HG03175 (cell line): ENCODE data around the gene GLS2.
"Not testable (repeated sequence)": the region's sequence is repeated elsewhere in the genome, so short reads cannot be mapped to it uniquely, and the experiment has no call there.

Source experiments
- ATAC-seq: cut with Tn5 transposase; IDR thresholded peaks from one replicate; pipeline ENCODE4 v1.9.1; 2021; ENCODE audit warnings: mild to moderate bottlenecking, moderate library complexity; ENCODE audit not compliant: unreplicated experiment

GLS2 gene

DNA sequence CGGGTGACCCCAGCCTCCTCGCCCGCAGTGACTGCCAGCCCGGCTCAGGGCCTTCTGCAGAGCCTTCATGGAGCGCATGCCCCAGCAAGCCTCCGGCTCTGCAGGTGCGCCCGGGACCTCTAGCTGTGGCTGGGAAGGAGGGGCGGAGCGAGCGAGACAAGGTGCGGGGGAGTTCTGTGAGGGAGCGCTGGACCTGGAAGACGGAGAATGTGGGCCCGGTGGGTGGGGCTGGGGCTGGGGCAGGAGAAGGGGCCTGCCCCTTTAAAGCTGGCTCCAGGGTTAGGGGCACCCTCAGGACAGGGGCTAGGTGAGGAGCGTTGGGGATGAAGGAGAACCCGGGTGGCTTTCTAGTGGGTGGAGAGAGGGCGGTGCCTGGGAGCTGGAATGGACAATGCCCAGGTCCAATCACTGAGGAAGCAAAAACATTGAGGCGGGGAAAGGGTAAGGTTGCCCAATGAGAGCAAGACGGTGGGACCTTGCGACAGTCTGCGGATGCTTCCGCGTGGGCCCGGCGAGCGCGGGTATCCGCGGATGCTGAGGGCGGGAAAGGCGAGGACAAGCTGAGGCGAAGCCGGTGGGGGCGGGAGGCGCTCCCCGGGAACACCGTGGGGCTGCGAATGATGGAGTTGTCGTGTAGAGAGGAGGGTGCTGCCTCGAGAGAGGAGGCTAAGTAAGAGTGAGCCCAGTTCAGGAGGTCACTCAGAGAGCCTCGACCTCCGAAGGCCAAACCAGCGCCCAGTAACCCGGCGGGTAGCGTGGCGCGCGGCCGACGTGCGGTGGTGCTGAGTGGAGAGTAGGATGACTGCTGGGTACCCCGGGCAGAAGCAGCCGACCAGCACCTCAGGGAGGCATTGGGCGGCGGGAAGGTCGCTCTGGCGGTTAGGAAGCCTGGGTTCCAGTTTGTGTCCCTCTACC lies at the start of gene GLS2:
Gene GLS2, minus strand, starts transcription at position 121 of the 915 bp plus-strand sequence. Its CDS starts 43 bp downstream, at position 78.
- peak; percentile 95 for ATAC-seq

DNA sequence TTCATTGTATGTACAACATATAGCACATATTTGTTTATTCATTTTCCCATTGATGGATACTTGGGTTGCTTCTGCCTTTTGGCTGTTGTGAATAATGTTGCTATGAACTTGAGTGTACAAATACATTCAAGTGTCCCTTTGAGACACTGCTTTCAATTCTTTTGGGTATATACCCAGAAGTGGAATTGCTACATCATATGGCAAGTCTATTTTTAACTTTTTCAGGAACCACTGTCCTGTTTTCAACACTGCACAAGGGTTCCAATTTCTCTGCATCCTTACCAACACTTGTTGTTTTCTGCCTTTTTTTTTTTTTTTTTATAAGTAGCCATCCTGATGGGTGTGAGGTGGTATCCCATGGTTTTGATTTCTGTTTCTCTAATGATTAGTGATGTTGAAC lies 49.6 kb upstream of the GLS2 start:
- no peak for ATAC-seq

DNA sequence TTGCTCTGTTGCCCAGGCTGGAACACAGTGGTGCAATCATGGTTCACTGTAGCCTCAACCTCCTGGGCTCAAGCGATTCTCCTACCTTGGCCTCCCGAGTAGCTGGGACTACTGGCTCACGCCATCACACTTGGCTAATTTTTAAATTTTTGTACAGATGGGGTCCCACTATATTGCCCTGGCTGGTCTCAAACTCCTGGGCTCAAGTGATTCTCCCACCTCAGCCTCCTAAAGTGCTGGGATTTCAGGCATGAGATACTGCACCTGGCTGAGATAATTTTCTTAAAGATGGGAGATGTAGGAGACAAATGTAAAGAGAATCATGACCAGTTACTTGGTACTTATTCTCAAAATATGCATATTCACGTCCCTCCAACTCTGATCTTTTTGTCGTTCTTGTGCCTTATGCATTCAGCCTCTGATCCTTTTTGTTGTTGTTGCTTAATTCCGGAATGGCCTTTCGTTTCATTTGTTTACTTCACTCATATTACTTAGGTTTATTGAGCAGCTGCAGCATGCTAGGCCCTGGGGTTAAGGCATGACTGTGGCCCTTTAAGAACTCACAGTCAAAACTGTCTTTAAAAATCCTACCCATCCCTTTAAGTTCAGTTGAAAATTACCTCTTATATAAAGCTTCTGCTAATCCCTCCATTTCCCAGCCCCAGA lies 42.6 kb upstream of the GLS2 start:
- no peak for ATAC-seq

DNA sequence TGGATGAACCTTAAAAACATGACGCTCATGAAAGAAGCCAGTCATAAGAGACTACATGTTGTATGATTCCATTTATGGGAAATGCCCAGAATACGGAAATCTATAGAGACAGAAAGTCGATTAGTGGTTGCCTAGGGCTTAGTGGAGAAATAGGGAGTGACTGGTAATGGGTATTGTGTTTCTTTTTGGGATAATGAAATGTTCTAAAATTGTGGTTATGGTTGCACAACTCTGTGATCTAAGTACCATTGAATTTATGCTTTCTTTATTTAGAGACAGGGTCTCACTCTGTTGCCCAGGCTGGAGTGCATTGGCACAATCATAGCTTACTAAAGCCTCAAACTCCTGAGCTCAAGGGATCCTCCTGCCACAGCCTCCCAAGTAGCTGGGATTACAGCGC lies 41.7 kb upstream of the GLS2 start:
- no peak for ATAC-seq

DNA sequence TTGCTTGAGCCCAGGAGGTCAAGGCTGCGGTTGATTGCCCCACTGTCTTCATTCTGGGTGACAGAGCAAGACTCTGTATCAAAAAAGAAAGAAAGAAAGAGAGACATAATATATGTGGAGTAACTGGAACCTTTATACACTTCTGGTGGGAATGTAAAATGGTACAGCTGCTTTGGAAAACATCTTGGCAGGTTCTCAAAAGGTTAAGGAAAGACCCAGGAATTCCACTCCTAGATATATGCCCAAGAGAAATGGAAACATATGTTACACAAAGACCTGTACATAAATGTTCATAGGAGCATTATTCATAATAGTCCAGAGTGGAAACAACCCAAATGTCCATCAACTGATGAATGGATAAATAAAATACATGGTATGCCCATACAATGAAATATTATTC lies 40.9 kb upstream of the GLS2 start:
- ATAC-seq, result no peak

DNA sequence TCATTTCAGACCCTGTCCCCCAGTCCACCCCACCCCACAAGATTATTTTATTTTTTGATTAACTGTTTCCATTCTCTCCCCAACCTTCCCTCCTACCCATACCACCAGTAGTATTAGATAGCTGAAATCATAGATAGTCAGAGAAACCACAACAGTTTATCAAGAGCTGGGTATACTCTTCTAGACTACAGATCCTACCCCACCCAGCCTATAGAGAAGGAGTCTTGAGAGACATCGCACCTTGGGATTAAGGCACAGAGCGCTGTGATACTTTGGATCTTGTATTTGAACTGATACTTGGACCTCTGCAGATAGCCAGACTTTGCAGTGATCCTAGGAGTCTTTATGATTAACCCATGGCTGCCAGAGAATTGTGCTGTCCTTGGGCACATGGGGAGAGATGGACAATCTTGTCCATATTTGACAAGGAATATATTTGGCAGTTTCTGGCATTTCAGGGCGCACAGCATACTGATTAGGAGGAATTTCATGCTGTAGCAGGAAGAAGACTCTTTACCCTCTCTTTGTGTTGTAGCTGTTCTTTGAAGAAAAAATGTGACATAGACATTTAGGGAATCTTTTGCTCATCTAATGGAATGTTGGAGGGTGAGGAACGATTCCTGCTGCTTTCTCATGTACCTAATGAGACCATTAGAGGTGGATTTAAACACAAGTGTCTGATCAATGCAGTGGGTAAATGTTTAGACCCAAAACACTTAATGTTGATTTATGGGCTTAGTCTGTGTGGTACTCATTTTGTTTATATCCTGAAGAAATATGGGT lies 34.6 kb upstream of the GLS2 start:
- no peak for ATAC-seq

DNA sequence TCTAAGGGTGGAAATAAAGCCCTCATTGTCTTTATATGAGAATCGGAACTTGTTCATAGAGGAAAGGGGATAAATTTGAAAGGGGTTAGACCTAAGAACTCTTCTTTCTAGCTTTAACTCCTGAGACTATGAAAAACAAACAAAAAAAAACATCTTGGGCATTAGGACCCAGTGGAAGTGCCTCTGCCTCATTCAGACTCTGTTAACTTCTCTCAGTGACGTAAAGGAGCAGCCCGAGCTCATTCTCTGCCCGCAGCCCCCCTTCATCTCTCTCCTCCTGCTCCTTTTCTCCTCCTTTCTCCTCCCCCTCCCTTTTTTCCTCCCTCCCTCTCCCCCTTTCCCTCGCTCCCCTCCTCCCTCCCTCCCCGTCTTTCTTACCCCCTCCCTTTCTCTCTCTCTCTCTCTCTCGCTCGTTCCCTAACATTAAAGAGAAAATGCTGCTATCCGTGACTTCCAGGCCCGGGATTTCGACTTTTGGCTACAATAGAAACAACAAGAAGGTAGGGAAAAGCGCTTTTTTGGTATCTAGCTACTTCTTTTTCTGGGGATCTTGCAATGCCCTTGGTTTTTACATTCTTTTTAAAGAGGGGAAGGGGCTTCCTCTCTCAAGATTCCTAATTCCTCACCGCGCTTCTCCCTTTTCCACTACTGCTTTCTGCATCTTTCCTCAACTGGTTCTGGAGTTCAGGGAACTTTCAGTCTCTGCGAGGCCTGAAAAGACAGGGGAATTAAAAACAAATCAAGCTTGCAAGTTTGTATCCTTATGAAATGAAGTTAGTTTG lies 33.8 kb upstream of the GLS2 start, which contains the start of gene RBMS2:
Gene RBMS2, plus strand, starts transcription at position 231 of the 782 bp plus-strand sequence. Its CDS starts 204 bp downstream, at position 435.
- ATAC-seq, result no peak

DNA sequence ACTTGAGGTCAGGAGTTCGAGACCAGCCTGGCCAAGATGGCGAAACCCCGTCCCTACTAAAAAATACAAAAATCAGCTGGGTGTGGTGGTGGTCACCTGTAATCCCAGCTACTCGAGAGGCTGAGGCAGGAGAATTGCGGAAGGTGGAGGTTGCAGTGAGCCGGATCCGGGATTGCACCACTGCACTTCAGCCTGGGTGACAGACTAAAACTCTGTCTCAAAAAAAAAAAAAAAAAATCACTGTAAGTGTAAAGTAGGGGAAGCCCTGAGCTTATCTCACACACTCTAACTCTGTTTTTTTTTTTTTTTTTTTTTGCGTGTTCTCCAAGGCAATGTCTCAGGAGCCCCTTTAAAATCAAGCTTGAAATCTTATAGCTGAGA lies 33.2 kb upstream of the GLS2 start:
- ATAC-seq, result no peak

DNA sequence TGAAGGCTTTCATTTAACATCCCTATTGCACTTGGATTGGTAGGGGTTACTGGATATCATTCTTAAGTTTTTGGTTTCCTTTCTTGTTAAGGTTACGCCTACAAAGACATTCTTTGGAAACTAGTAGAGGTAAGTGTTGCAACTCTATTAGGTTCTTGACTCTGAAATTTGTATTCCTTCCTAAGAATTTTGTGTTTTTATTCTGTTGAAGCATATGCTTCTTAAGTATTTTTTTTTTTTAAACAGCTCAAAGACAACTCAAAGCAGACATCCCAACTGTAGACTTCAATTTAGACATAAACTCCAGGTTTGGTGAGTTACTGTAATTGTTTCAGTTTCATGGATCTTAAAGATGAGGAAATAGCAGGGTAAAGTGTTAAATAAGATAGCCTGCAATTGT lies 32.5 kb upstream of the GLS2 start:
- no peak for ATAC-seq

DNA sequence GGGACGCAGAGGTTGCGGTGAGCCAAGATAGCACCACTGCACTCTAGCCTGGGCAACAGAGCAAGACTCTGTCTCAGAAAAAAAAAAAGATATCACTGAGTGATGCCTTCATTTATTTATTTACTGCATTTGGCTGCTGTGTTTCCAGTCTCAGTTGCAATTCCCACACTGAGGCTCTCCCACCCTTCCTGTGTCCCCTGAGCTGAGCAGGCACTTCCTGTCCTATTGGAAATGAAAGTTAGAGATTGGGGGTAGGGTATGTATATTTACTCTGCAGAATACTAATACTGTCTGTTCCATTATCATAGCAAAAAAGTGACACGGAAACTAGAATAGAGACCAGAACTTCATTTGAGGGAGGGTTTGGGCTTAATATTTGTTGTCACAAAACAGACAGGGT lies 32.1 kb upstream of the GLS2 start:
- no peak for ATAC-seq

DNA sequence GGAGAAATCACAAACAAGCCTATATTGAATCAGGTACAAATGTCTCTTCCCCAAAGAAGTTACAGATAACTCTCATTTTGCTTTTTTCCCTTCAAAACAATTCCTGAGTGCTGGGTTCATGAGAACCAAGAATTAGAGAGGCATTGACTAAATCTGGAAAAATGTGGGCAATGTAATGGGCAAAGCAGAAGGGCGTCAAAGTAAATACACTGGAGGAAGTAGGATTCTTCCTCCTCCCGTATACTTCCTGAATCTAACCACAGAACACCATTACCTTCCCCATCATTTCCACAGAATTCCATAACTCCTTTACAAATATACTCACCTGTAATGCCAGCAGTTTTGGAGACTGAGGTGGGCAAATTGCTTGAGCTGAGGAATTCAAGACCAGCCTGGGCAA lies 30.6 kb upstream of the GLS2 start:
- no peak for ATAC-seq

DNA sequence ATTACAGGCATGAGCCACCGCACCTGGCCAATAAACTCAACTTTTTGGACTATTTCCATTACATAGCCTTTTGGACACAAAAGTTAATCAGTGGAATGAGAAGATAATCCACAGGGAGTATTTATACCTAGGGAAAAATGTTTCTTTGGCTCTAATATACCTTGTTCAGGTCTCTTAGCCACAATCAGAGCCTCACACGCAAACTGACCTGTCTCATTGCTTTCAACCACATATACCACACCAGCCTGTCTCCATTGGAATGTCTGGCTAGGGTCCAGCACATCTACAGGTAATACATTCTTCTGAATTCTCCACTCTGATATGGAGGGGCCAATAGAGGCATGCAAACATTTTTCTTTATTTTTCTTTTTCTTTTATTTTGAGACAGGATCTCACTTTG lies 29.9 kb upstream of the GLS2 start:
- no peak for ATAC-seq

DNA sequence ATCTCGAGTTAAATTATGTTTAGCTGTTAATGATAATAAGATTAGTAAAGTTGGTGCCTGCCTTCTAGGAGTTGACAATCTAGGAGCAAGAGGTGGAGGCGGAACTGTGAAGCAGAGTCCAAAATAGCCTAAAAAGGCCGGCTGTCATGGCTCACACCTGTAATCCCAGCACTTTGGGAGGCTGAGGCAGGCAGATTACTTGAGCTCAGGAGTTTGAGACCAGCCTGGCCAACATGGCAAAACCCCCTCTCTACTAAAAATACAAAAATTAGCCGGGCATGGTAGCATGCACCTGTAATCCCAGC lies 26.0 kb upstream of the GLS2 start:
- ATAC-seq, result not testable (repeated sequence)

DNA sequence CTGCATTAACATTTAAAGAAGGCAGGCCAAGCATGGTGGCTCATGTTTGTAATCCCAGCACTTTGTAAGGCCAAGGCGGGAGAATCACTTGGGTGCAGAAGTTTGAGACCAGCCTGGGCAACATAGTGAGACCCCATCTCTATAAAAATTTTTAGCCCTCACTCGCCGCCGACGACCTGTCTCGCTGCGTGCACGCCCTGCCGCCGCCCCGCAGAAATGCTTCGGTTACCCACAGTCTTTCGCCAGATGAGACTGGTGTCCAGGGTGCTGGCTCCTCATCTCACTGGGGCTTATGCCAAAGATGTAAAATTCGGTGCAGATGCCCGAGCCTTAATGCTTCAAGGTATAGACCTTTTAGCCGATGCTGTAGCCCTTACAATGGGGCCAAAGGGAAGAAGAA lies 22.8 kb upstream of the GLS2 start:
- ATAC-seq, result no peak

DNA sequence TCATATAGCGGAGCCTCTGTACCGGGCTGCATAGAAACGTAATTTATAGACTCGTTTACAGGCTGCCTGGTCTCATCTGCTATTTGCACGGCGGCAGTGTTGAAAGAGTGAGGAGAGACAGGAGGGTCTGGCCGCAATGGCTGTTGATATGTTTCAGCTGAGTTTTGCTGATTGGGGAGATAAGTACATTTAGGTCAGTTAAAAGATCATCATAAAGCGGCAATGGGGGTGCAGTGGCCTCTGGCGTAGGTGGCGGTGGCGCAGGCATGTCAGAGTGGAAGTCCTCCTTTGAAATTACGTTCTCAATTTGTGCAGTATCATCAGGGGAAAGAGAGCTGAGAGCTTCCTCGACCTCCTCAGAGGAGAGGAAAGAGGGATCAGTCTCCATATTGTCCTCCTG lies 11.9 kb upstream of the GLS2 start:
- ATAC-seq, result not testable (repeated sequence)

DNA sequence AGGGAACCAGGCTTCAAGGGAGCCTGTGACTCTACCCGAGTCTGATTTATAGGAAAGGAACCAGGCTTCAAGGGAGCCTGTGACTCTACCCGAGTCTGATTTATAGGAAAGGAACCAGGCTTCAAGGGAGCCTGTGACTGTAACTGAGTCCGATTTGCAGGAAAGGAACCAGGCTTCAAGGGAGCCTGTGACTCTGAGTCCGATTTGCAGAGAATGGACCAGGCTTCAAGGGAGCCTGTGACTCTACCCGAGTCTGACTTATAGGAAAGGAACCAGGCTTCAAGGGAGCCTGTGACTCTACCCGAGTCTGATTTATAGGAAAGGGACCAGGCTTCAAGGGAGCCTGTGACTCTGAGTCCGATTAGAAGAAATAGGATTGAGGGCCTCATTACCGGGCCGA lies 11.5 kb upstream of the GLS2 start:
- ATAC-seq, result not testable (repeated sequence)

DNA sequence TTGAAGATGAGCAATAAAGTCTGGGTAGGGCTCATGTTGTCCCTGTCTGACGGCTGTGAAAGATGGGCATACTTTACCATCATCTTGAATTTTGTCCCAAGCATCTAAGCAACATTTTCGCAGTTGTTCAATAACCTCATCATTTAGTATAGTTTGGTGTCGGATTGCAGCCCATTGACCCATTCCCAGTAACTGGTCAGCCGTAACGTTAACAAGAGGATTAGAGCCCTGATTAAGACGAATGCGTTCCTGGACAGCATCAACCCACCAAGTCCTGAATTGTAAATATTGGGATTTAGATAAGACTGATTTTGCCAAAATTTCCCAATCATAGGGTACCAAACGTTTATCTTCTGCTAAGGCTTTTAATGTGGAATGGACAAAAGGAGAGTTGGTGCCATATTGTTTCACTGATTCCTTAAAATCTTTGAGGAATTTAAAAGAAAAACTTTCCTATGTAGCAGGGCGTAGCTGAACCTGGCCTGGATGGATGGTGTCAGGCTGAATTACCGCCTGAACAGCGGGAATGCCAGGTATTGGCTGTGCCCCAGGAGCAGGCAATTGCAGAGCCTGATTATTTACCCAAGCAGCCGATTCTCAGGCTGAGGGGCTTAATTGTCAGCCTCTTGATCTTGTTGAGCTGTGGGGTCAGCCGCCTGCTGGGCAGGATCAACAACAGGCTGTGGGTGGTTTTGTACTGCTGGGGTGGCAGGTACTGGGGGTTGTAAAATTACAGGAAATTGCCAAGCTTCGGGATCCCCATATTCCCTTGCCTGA lies 10.4 kb upstream of the GLS2 start:
- ATAC-seq, result not testable (repeated sequence)

DNA sequence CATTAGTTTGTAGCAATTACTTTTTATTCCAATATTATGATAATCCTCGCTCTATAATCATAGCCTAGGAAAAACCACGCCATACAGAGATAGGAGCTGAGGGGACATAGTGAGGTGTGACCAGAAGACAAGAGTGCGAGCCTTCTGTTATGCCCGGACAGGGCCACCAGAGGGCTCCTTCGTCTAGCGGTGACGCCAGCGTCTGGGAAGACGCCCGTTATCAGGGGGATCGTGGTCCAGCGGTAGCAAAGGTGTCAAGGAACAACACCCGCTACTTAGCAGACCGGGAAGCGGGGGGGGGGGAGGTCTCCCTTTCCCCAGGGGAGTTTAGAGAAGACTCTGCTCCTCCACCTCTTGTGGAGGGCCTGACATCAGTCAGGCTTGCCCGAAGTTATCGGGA lies 8.7 kb upstream of the GLS2 start:
- not testable (repeated sequence) for ATAC-seq

DNA sequence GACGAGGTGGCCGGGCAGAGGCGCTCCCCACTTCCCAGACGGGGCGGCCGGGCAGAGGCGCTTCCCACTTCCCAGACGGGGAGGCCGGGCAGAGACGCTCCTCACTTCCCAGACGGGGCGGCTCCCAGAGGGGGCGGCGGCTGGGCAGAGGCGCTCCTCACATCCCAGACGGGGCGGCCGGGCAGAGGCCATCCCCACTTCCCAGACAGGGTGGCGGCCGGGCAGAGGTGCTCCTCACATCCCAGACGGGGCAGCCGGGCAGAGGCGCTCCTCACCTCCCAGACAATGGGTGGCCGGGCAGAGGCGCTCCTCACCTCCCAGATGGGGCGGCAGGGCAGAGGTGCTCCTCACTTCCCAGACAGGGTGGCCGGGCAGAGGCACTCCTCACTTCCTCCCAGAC lies 6.5 kb upstream of the GLS2 start:
- not testable (repeated sequence) for ATAC-seq

DNA sequence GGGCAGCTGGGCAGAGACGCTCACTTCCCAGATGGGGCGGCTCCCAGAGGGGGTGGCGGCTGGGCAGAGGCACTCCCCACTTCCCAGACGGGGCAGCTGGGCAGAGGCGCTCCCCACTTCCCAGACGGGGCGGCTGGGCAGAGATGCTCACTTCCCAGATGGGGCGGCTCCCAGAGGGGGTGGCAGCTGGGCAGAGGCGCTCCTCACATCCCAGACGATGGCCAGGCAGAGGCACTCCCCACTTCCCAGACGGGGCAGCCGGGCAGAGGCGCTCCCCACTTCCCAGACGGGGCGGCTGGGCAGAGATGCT lies 6.1 kb upstream of the GLS2 start:
- ATAC-seq, result not testable (repeated sequence)
